Measurements from ENCODE around the gene C19orf25. TPM values are rescaled to one million over a fixed set of nuclear protein-coding genes. Genes with fewer than 3 reads are reported as not detected.

C19orf25 gene
- polyA plus RNA-seq, 1 donor from 2014 or later = 80.2 TPM

DNA sequence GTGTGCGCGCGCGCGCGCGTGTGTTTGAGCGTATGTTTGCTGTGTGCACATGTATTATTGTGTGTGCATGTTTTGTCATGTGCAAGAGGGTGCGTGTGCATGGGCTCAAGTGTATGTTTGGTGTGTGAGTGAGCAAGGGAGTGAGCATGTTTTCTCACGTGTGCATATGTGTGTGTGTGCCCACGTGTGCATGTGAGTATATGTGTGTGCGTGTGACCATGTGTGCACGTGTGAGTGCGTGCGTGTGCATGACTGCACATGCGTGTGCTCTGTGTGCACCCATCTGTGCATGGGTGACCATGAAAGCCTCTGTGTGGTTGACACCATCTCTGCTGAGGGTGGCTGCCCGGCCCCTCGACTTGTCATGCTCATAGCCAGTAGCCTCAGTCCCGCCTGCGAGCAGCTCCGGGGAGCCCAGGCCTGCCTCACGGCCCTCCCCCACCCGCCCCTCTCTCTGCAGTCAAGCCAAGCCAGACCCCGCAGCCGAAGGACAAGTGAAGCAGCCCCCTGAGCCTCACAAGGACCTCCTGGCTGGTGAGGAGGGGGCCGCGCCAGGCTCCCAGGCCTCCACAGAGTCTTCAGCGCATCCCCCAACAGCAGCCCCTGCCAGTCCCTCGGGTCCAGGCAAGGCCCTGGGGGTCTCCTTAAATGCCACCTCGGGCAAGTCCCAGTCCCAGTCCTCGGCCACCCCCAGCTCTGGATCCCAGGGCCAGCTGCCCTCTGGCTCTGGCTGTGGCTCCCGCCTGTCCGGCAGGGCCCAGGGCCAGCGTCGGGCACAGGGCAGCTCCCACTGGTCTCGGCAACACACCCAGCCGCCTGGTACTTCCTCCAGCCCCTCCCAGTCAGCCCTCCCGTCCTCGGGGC, 17.9 kb upstream of the C19orf25 start:
- Histone ChIP-seq H4K20me1 (ENCODE audit: insufficient read depth) (no peaks in the 10 kb centered on the region), H3K9ac (ENCODE audit: low read length) (no peak overlapping the region), H3K4me2 (ENCODE audit: low read length) (no peak overlapping the region), H3K79me2 (replicated peaks; ENCODE audit: insufficient read depth, low read length) (no peaks in the 10 kb centered on the region), H3F3A (ENCODE audit: insufficient read depth, low read length, poor library complexity, severe bottlenecking) (no peaks in the 10 kb centered on the region), H3K4me3 (ENCODE audit: low read length) (no peak overlapping the region), H3K27ac (ENCODE audit: low read length) (no peak overlapping the region), H3K9me2 (ENCODE audit: insufficient read depth, low read length) (no peaks in the 10 kb centered on the region), H3K9me3 (ENCODE audit: low read length) (no peaks in the 10 kb centered on the region), H3K36me3 (ENCODE audit: insufficient read depth, low read length) (no peaks in the 10 kb centered on the region), H3K27me3 (ENCODE audit: insufficient read depth, low read depth, low read length) (no peaks in the 10 kb centered on the region), H2AFZ (ENCODE audit: low read depth, low read length) (no peak overlapping the region)
- TF ChIP-seq CTCF (IDR thresholded peaks at IDR 0.05; ENCODE audit: poor library complexity, severe bottlenecking) = no peak
- no peak for TF ChIP-seq EZH2 (IDR thresholded peaks at IDR 0.05; ENCODE audit: borderline replicate concordance, insufficient read depth, low read length, poor library complexity, severe bottlenecking)
- TF ChIP-seq POLR2AphosphoS5 (IDR thresholded peaks at IDR 0.05) = no peak
- TF ChIP-seq MXI1 (conservative IDR thresholded peaks at IDR 0.05; ENCODE audit: poor library complexity, severe bottlenecking) = no peak
- no peak for TF ChIP-seq RAD21 (conservative IDR thresholded peaks at IDR 0.05)
- TF ChIP-seq SMC3 (conservative IDR thresholded peaks at IDR 0.05; ENCODE audit: poor library complexity) = no peak
- TF ChIP-seq, protein P1, sequence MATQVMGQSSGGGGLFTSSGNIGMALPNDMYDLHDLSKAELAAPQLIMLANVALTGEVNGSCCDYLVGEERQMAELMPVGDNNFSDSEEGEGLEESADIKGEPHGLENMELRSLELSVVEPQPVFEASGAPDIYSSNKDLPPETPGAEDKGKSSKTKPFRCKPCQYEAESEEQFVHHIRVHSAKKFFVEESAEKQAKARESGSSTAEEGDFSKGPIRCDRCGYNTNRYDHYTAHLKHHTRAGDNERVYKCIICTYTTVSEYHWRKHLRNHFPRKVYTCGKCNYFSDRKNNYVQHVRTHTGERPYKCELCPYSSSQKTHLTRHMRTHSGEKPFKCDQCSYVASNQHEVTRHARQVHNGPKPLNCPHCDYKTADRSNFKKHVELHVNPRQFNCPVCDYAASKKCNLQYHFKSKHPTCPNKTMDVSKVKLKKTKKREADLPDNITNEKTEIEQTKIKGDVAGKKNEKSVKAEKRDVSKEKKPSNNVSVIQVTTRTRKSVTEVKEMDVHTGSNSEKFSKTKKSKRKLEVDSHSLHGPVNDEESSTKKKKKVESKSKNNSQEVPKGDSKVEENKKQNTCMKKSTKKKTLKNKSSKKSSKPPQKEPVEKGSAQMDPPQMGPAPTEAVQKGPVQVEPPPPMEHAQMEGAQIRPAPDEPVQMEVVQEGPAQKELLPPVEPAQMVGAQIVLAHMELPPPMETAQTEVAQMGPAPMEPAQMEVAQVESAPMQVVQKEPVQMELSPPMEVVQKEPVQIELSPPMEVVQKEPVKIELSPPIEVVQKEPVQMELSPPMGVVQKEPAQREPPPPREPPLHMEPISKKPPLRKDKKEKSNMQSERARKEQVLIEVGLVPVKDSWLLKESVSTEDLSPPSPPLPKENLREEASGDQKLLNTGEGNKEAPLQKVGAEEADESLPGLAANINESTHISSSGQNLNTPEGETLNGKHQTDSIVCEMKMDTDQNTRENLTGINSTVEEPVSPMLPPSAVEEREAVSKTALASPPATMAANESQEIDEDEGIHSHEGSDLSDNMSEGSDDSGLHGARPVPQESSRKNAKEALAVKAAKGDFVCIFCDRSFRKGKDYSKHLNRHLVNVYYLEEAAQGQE (IDR thresholded peaks at IDR 0.05; ENCODE audit: borderline replicate concordance) = no peak
- no peak for TF ChIP-seq TAF1 (IDR thresholded peaks at IDR 0.05; ENCODE audit: low read depth)
- no peak for TF ChIP-seq EP300 (conservative IDR thresholded peaks at IDR 0.05; ENCODE audit: poor library complexity, severe bottlenecking)

GRCh38 chr19:1495799-1496713, 17.0 kb upstream of the C19orf25 start:
- TF ChIP-seq CTCF (IDR thresholded peaks at IDR 0.05; ENCODE audit: poor library complexity, severe bottlenecking) = no peak
- TF ChIP-seq, protein P1 (IDR thresholded peaks at IDR 0.05; ENCODE audit: borderline replicate concordance) = no peak
- no peak for TF ChIP-seq SMC3 (conservative IDR thresholded peaks at IDR 0.05; ENCODE audit: poor library complexity)
- TF ChIP-seq TAF1 (IDR thresholded peaks at IDR 0.05; ENCODE audit: low read depth) = no peak
- TF ChIP-seq EZH2 (IDR thresholded peaks at IDR 0.05; ENCODE audit: borderline replicate concordance, insufficient read depth, low read length, poor library complexity, severe bottlenecking) = no peak
- no peak for TF ChIP-seq MXI1 (conservative IDR thresholded peaks at IDR 0.05; ENCODE audit: poor library complexity, severe bottlenecking)
- no peak for TF ChIP-seq POLR2AphosphoS5 (IDR thresholded peaks at IDR 0.05)
- TF ChIP-seq RAD21 (conservative IDR thresholded peaks at IDR 0.05) = no peak
- no peak for TF ChIP-seq EP300 (conservative IDR thresholded peaks at IDR 0.05; ENCODE audit: poor library complexity, severe bottlenecking)
- no peaks in the 10 kb centered on the region for H3F3A ChIP-seq (ENCODE audit: insufficient read depth, low read length, poor library complexity, severe bottlenecking)
- H3K9me2 ChIP-seq (ENCODE audit: insufficient read depth, low read length) = no peaks in the 10 kb centered on the region
- H3K36me3 ChIP-seq (ENCODE audit: insufficient read depth, low read length) = no peaks in the 10 kb centered on the region
- no peak overlapping the region for H3K4me2 ChIP-seq (ENCODE audit: low read length)
- no peaks in the 10 kb centered on the region for H4K20me1 ChIP-seq (ENCODE audit: insufficient read depth)
- no peaks in the 10 kb centered on the region for H3K79me2 ChIP-seq (replicated peaks; ENCODE audit: insufficient read depth, low read length)
- H3K9ac ChIP-seq (ENCODE audit: low read length) = no peak overlapping the region
- no peaks in the 10 kb centered on the region for H3K9me3 ChIP-seq (ENCODE audit: low read length)
- no peak overlapping the region for H3K4me3 ChIP-seq (ENCODE audit: low read length)
- H3K27ac ChIP-seq (ENCODE audit: low read length) = no peak overlapping the region
- H3K27me3 ChIP-seq (ENCODE audit: insufficient read depth, low read depth, low read length) = peaks cover 4% of the 10 kb centered on the region
- H2AFZ ChIP-seq (ENCODE audit: low read depth, low read length) = no peak overlapping the region
